DOHH2 (cell line): ENCODE data around the gene HMGN2.

Source experiments
- H3F3A ChIP-seq: fragments of 200-600 bp; sonication (generic), shearing (Covaris generic); 2 replicates; pipeline ENCODE4 v1.6.0; 2016; ENCODE audit warnings: antibody characterized with exemption, mild to moderate bottlenecking; ENCODE audit not compliant: control insufficient read depth, insufficient read depth
- H3K27ac ChIP-seq: fragments of 200-600 bp; sonication (generic); 2 replicates; pipeline ENCODE4 v1.5.1; 2014; ENCODE audit warnings: low read depth, mild to moderate bottlenecking, low read length, moderate library complexity
- H3K27me3 ChIP-seq: fragments of 200-600 bp; sonication (generic); 2 replicates; pipeline ENCODE4 v1.6.1; 2014; ENCODE audit warnings: mild to moderate bottlenecking, low read length, mixed read lengths; ENCODE audit not compliant: control insufficient read depth
- H3K36me3 ChIP-seq: fragments of 200-600 bp; sonication (generic); 2 replicates; pipeline ENCODE4 v1.6.1; 2014; ENCODE audit warnings: mild to moderate bottlenecking, low read length, moderate library complexity, mixed read lengths; ENCODE audit not compliant: control insufficient read depth
- H3K4me1 ChIP-seq: fragments of 200-600 bp; sonication (generic); 2 replicates; pipeline ENCODE4 v1.6.1; 2014; ENCODE audit warnings: mild to moderate bottlenecking, low read length, mixed read lengths; ENCODE audit not compliant: control insufficient read depth
- H3K4me2 ChIP-seq: fragments of 200-600 bp; sonication (generic); 2 replicates; pipeline ENCODE4 v1.6.0; 2014; ENCODE audit warnings: mild to moderate bottlenecking, low read length, moderate library complexity
- H3K4me3 ChIP-seq: fragments of 200-600 bp; sonication (generic); 2 replicates; pipeline ENCODE4 v1.5.1; 2014; ENCODE audit warnings: mild to moderate bottlenecking, low read length, mixed read lengths
- H3K79me2 ChIP-seq: fragments of 200-600 bp; sonication (generic); 2 replicates; pipeline ENCODE4 v1.6.1; 2014; ENCODE audit warnings: mild to moderate bottlenecking, low read length, mixed read lengths; ENCODE audit not compliant: control insufficient read depth
- H3K9me2 ChIP-seq: fragments of 200-600 bp; sonication (generic); replicated peaks from 2 replicates; pipeline ENCODE4 v1.6.1; 2014; ENCODE audit warnings: mild to moderate bottlenecking, low read length, mixed read lengths; ENCODE audit not compliant: control insufficient read depth
- H3K9me3 ChIP-seq: fragments of 200-600 bp; sonication (generic); 2 replicates; pipeline ENCODE4 v1.6.1; 2014; ENCODE audit warnings: antibody characterized with exemption, low read length, mixed read lengths; ENCODE audit not compliant: control insufficient read depth, insufficient read depth
- H4K20me1 ChIP-seq: fragments of 200-600 bp; sonication (generic); 2 replicates; pipeline ENCODE4 v1.6.0; 2014; ENCODE audit warnings: low read depth, mild to moderate bottlenecking, antibody characterized with exemption, low read length, moderate library complexity; ENCODE audit not compliant: control insufficient read depth, insufficient read depth
- CTCF ChIP-seq: fragments of 200-600 bp; sonication (generic); IDR thresholded peaks from one replicate; pipeline ENCODE4 v1.5.1; 2014; ENCODE audit warnings: antibody characterized with exemption, mild to moderate bottlenecking, low read depth, low read length; ENCODE audit not compliant: poor library complexity, severe bottlenecking
- EZH2phosphoT487 ChIP-seq: fragments of 200-600 bp; sonication (generic); IDR thresholded peaks from 2 replicates; pipeline ENCODE4 v1.6.1; 2017; ENCODE audit warnings: borderline replicate concordance, mild to moderate bottlenecking, antibody characterized with exemption, low read length, moderate library complexity, mixed read lengths

HMGN2 gene

GRCh38 chr1:26468911-26469310 is 3.3 kb upstream of the HMGN2 start:
- Histone ChIP-seq H3K4me1 (peaks cover 29% of the 10 kb centered on the region), H3K4me2 (no peak overlapping the region), H3K27ac (no peak overlapping the region), H4K20me1 (peaks cover 9% of the 10 kb centered on the region), H3F3A (peaks cover 21% of the 10 kb centered on the region), H3K36me3 (peaks cover 74% of the 10 kb centered on the region), H3K79me2 (peaks cover 18% of the 10 kb centered on the region), H3K9me3 (no peaks in the 10 kb centered on the region), H3K4me3 (no peak overlapping the region), H3K9me2 (no peaks in the 10 kb centered on the region), H3K27me3 (no peaks in the 10 kb centered on the region)
- no peak for TF ChIP-seq EZH2phosphoT487
- no peak for TF ChIP-seq CTCF

GRCh38 chr1:26469558-26469957 is 2.7 kb upstream of the HMGN2 start:
- Histone ChIP-seq H3K36me3 (peaks cover 76% of the 10 kb centered on the region), H3F3A (peaks cover 27% of the 10 kb centered on the region), H3K27ac (no peak overlapping the region), H3K9me2 (no peaks in the 10 kb centered on the region), H4K20me1 (peaks cover 15% of the 10 kb centered on the region), H3K9me3 (no peaks in the 10 kb centered on the region), H3K4me2 (peak overlapping the region; percentile 99), H3K4me1 (peaks cover 35% of the 10 kb centered on the region), H3K4me3 (no peak overlapping the region), H3K79me2 (peaks cover 24% of the 10 kb centered on the region), H3K27me3 (no peaks in the 10 kb centered on the region)
- TF ChIP-seq CTCF (no peak), EZH2phosphoT487 (no peak)

- Histone ChIP-seq H3F3A (peaks cover 35% of the 10 kb centered on the region), H3K4me3 (peak overlapping the region; percentile 96), H3K27ac (peak overlapping the region; percentile 94), H3K9me2 (no peaks in the 10 kb centered on the region), H3K4me2 (peak overlapping the region; percentile 99), H4K20me1 (peaks cover 21% of the 10 kb centered on the region), H3K9me3 (no peaks in the 10 kb centered on the region), H3K79me2 (peaks cover 29% of the 10 kb centered on the region), H3K36me3 (peaks cover 71% of the 10 kb centered on the region), H3K4me1 (peaks cover 41% of the 10 kb centered on the region), H3K27me3 (no peaks in the 10 kb centered on the region)
- no peak for TF ChIP-seq CTCF
- no peak for TF ChIP-seq EZH2phosphoT487
Observed at GRCh38 chr1:26470878-26471497, 1.3 kb upstream of the HMGN2 start.
